GM12875 (cell line): Measurements from ENCODE around the gene FN3K.

Experiments
- H3K4me3 ChIP-seq: one replicate; pipeline ENCODE4 v1.5.1; 2011; ENCODE audit warnings: low read depth, low read length, control low read depth
- CTCF ChIP-seq: IDR thresholded peaks from 2 replicates; pipeline ENCODE4 v1.5.1; 2011; ENCODE audit warnings: low read depth, mild to moderate bottlenecking, control low read depth, inconsistent platforms, low read length, moderate library complexity, borderline replicate concordance; ENCODE audit not compliant: insufficient read depth

FN3K gene

GRCh38 chr17:82704886-82705285 is 30.5 kb upstream of the FN3K start:
- no peak overlapping the region for H3K4me3 ChIP-seq
- TF ChIP-seq CTCF, result no peak

GRCh38 chr17:82705756-82706155 is 29.7 kb upstream of the FN3K start:
- H3K4me3 ChIP-seq, result no peak overlapping the region
- TF ChIP-seq CTCF, result no peak

GRCh38 chr17:82709024-82709675 is 26.3 kb upstream of the FN3K start:
- no peak overlapping the region for H3K4me3 ChIP-seq
- no peak for TF ChIP-seq CTCF

- TF ChIP-seq CTCF, result no peak
- H3K4me3 ChIP-seq, result no peak overlapping the region
Measured at GRCh38 chr17:82709676-82710498, 25.5 kb upstream of the FN3K start.

GRCh38 chr17:82710499-82711232 is 24.7 kb upstream of the FN3K start:
- no peak overlapping the region for H3K4me3 ChIP-seq
- no peak for TF ChIP-seq CTCF

GRCh38 chr17:82713071-82713723 is 22.2 kb upstream of the FN3K start:
- no peak for TF ChIP-seq CTCF
- no peak overlapping the region for H3K4me3 ChIP-seq
